NCI-H2227 (cell line): ENCODE results near the gene DCAF8.

ENCODE experiments used
- DNase-seq: peaks from one replicate; lab custom pipeline; 2025; ENCODE audit not compliant: unreplicated experiment; lab: John Stamatoyannopoulos, UW

The DCAF8 gene

GRCh38 chr1:160177667-160178066 lies 84.7 kb downstream of the DCAF8 start:
- no peak for DNase-seq

- DNase-seq: no peak
Measured at GRCh38 chr1:160177231-160177630, 85.1 kb downstream of the DCAF8 start.

- DNase-seq: no peak
Measured at GRCh38 chr1:160171980-160172379, 90.4 kb downstream of the DCAF8 start.

GRCh38 chr1:160171354-160171753 lies 91.0 kb downstream of the DCAF8 start:
- DNase-seq: no peak

- DNase-seq: peak; percentile 84
Measured at GRCh38 chr1:160169553-160170399, 92.6 kb downstream of the DCAF8 start.

GRCh38 chr1:160168609-160169369 lies 93.6 kb downstream of the DCAF8 start:
- peak; percentile 71 for DNase-seq

GRCh38 chr1:160168016-160168415 lies 94.3 kb downstream of the DCAF8 start:
- peak; percentile 19 for DNase-seq

GRCh38 chr1:160167580-160167979 lies 94.8 kb downstream of the DCAF8 start:
- DNase-seq: no peak

GRCh38 chr1:160167056-160167455 lies 95.3 kb downstream of the DCAF8 start:
- DNase-seq: no peak

- DNase-seq: no peak
Measured at GRCh38 chr1:160166166-160166868, 96.0 kb downstream of the DCAF8 start.
